ENCODE measurements around the gene SPACA4. TPM values are rescaled to one million over a fixed set of nuclear protein-coding genes. Genes with fewer than 3 reads are reported as not detected.

Gene SPACA4
- total RNA-seq, 1 experiment from 2014 or later = not detected

DNA sequence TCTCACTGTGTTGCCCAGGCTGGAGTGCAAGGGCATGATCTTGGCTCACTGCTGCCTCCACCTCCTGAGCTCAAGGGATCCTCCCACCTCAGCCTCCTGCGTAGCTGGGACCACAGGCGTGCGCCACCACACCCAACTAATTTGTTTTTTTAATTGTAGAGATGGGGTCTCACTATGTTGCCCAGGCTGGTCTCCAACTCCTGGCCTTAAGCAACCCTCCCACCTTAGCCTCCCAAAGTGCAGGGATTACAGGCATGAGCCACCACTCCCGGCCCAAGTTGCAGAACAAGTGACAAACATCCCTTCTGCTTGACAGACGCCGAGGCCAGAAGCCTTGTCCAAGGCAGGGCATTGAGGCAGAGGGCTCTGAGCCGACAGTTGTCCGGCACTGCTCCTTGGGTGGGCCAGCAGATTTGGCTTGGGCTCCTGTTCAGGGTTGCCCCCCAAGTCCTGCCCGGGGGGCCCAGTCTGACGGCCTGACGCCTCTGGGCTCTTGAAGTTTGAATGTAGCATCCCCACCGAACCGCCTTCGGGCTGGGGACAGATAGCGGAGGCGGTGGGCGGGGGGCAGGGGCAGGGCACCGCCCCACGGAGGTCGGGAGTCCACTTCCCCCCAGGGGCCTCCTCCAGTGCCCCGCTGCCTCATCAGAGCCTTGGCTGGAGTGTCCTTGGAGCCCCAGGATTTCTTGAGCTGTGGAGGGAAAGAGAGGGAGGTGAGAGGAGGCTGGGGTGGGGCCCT lies 5.7 kb upstream of the SPACA4 start:
- no peaks in the 10 kb centered on the region for H3K27me3 ChIP-seq (ENCODE audit: insufficient read depth, low read depth)
- no peaks in the 10 kb centered on the region for H3K9me3 ChIP-seq (ENCODE audit: insufficient read depth, low read depth)
- TF ChIP-seq EZH2 (IDR thresholded peaks at IDR 0.05; ENCODE audit: low read depth) (no peak), CTCF (conservative IDR thresholded peaks at IDR 0.05) (no peak)
- H3K27ac ChIP-seq = no peak overlapping the region
- ChIA-PET CTCF (interaction anchor here (0.5 to 0.6 kb wide), 2 partner anchors 8 to 244 kb away, joined by 9 to 13 read pairs; no protein-coding TSS in a partner anchor), POLR2A (ENCODE audit: unreplicated experiment) (interaction anchor here (0.6 kb wide), 1 partner anchor 12 kb away, joined by 3 read pairs; no protein-coding TSS in a partner anchor)
- no TSS peak for BruUV-seq (replicated peaks)
- no peaks in the 10 kb centered on the region for H4K20me1 ChIP-seq (ENCODE audit: insufficient read depth)
- no peak overlapping the region for H2AFZ ChIP-seq
- 0 out of 2 replicates have a peak, but pooled peaks cover 9% of the 10 kb centered on the region for H3F3A ChIP-seq (ENCODE audit: insufficient read depth, low read depth)
- no peak overlapping the region for H3K4me2 ChIP-seq
- no peaks in the 10 kb centered on the region for H3K36me3 ChIP-seq (ENCODE audit: low read depth)
- intact Hi-C loops (cut with micrococcal nuclease; ENCODE audit: unreplicated experiment) = no loop called here
- H3K9me2 ChIP-seq (ENCODE audit: insufficient read depth) = no peaks in the 10 kb centered on the region
- DNase-seq = peak in 1 of 2 experiments; percentile 21
- H3K4me3 ChIP-seq = no peak overlapping the region
- H3K79me2 ChIP-seq (ENCODE audit: low read depth) = no peaks in the 10 kb centered on the region
- H3K4me1 ChIP-seq (replicated peaks; ENCODE audit: insufficient read depth) = 0 out of 2 replicates have a peak, but pooled peaks cover 5% of the 10 kb centered on the region

DNA sequence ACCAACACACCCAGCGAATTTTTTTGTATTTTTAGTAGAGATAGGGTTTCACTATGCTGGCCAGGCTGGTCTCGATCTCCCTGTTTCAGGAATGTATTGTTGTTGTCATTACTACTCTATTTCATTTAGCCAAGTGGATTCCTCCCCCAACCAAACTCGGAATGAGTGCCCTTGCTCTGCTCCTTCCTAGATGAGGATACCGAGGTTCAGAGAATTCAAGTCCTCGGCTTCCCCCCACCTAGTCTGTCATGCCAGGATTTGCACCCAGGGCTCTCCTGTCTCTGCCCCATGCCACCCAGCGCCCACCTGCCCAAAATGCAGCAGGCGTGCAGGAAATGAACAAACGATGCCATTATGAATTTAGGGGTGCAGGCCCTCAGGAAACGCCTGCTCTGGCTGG lies 3.5 kb upstream of the SPACA4 start:
- ChIA-PET CTCF (no interaction called here), POLR2A (ENCODE audit: unreplicated experiment) (no interaction called here)
- Histone ChIP-seq H3K36me3 (ENCODE audit: low read depth) (no peaks in the 10 kb centered on the region), H3K4me2 (no peak overlapping the region), H3K9me3 (ENCODE audit: insufficient read depth, low read depth) (no peaks in the 10 kb centered on the region), H3K4me3 (no peak overlapping the region), H3K9me2 (ENCODE audit: insufficient read depth) (no peaks in the 10 kb centered on the region), H3K27me3 (ENCODE audit: insufficient read depth, low read depth) (no peaks in the 10 kb centered on the region), H3K27ac (no peak overlapping the region), H3F3A (ENCODE audit: insufficient read depth, low read depth) (0 out of 2 replicates have a peak, but pooled peaks cover 13% of the 10 kb centered on the region), H3K79me2 (ENCODE audit: low read depth) (no peaks in the 10 kb centered on the region), H3K4me1 (replicated peaks; ENCODE audit: insufficient read depth) (0 out of 2 replicates have a peak, but pooled peaks cover 5% of the 10 kb centered on the region), H4K20me1 (ENCODE audit: insufficient read depth) (no peaks in the 10 kb centered on the region), H2AFZ (no peak overlapping the region)
- intact Hi-C loops (cut with micrococcal nuclease; ENCODE audit: unreplicated experiment) = no loop called here
- BruUV-seq (replicated peaks) = no TSS peak
- TF ChIP-seq CTCF (conservative IDR thresholded peaks at IDR 0.05) (no peak), EZH2 (IDR thresholded peaks at IDR 0.05; ENCODE audit: low read depth) (no peak)
- no peak for DNase-seq

DNA sequence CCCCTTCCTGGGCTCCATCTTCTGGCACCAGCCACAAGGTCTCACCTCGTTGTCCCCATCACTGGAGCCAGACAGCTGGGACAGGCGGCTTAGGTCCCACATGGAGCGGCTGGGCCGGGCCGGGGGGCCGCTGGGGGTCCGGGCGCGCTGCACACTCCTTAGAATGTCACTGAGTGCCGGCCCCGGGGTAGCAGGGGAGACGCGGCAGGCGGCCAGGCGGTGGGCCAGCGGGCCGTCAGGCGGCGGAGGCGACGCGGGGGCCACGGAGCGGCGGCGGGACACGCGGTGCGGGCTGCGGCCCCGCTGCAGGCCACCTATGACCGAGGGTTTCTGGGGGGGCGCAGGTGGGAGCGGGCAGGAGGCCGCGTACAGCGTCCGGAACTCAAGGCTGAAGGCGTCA lies 3.1 kb upstream of the SPACA4 start:
- no peak for TF ChIP-seq CTCF (conservative IDR thresholded peaks at IDR 0.05)
- no peak for TF ChIP-seq EZH2 (IDR thresholded peaks at IDR 0.05; ENCODE audit: low read depth)
- no peak overlapping the region for H3K4me2 ChIP-seq
- no peaks in the 10 kb centered on the region for H4K20me1 ChIP-seq (ENCODE audit: insufficient read depth)
- H3K27ac ChIP-seq = no peak overlapping the region
- no peak overlapping the region for H3K4me3 ChIP-seq
- H3K9me3 ChIP-seq (ENCODE audit: insufficient read depth, low read depth) = no peaks in the 10 kb centered on the region
- ChIA-PET CTCF (no interaction called here), POLR2A (ENCODE audit: unreplicated experiment) (no interaction called here)
- DNase-seq = peak in 1 of 2 experiments; percentile 21
- 0 out of 2 replicates have a peak, but pooled peaks cover 13% of the 10 kb centered on the region for H3F3A ChIP-seq (ENCODE audit: insufficient read depth, low read depth)
- H2AFZ ChIP-seq = no peak overlapping the region
- H3K9me2 ChIP-seq (ENCODE audit: insufficient read depth) = no peaks in the 10 kb centered on the region
- no TSS peak for BruUV-seq (replicated peaks)
- H3K36me3 ChIP-seq (ENCODE audit: low read depth) = no peaks in the 10 kb centered on the region
- 0 out of 2 replicates have a peak, but pooled peaks cover 5% of the 10 kb centered on the region for H3K4me1 ChIP-seq (replicated peaks; ENCODE audit: insufficient read depth)
- H3K79me2 ChIP-seq (ENCODE audit: low read depth) = no peaks in the 10 kb centered on the region
- intact Hi-C loops (cut with micrococcal nuclease; ENCODE audit: unreplicated experiment) = no loop called here
- H3K27me3 ChIP-seq (ENCODE audit: insufficient read depth, low read depth) = no peaks in the 10 kb centered on the region
